Measurements from ENCODE around the gene HID1. TPM values are rescaled to one million over a fixed set of nuclear protein-coding genes. Genes with fewer than 3 reads are reported as not detected.
"Not testable (repeated sequence)": the region's sequence is repeated elsewhere in the genome, so short reads cannot be mapped to it uniquely, and the experiment has no call there.

Gene HID1
- total RNA-seq, 3 donors from 2014 or later = 29.9 to 56.9 (median 47.4) TPM

- no peaks in the 10 kb centered on the region for H3K9me3 ChIP-seq
- intact Hi-C loops (cut with DNase I, micrococcal nuclease) = no loop called here
- peak; percentile 75 to 83 (median 80) for DNase-seq
- no peak for TF ChIP-seq CTCF (IDR thresholded peaks at IDR 0.05)
- peak overlapping the region; percentile 28 for H3K4me3 ChIP-seq
- H3K4me1 ChIP-seq (ENCODE audit: low read depth) = peaks cover 14% of the 10 kb centered on the region
- peak; percentile 77 for ATAC-seq
- no peaks in the 10 kb centered on the region for H3K36me3 ChIP-seq (ENCODE audit: low read depth)
Observed at GRCh38 chr17:74987909-74988711, 15.6 kb upstream of the HID1 start.

GRCh38 chr17:74987418-74987908, 14.9 kb upstream of the HID1 start, which contains the start of gene CDR2L:
TSS of gene CDR2L (plus strand) at chr17:74987632. CDS start at chr17:74988044, 412 bp downstream.
- intact Hi-C loops (cut with DNase I, micrococcal nuclease) = no loop called here
- peak; percentile 98 for ATAC-seq
- peak; percentile 97 to 99 (median 98) for DNase-seq
- peak within 1 kb of the TSS; percentile 28 for H3K4me3 ChIP-seq
- H3K9me3 ChIP-seq = no peaks in the 10 kb centered on the region
- peaks cover 14% of the 10 kb centered on the region for H3K4me1 ChIP-seq (ENCODE audit: low read depth)
- no peaks in the 10 kb centered on the region for H3K36me3 ChIP-seq (ENCODE audit: low read depth)
- no peak for TF ChIP-seq CTCF (IDR thresholded peaks at IDR 0.05)

GRCh38 chr17:74986206-74986576, 13.6 kb upstream of the HID1 start:
- Histone ChIP-seq H3K4me3 (no peak overlapping the region), H3K36me3 (ENCODE audit: low read depth) (no peaks in the 10 kb centered on the region), H3K4me1 (ENCODE audit: low read depth) (peaks cover 21% of the 10 kb centered on the region), H3K9me3 (no peaks in the 10 kb centered on the region)
- no peak for ATAC-seq
- intact Hi-C loops (cut with DNase I, micrococcal nuclease) = no loop called here
- no peak for DNase-seq
- no peak for TF ChIP-seq CTCF (IDR thresholded peaks at IDR 0.05)

GRCh38 chr17:74982663-74983313, 10.2 kb upstream of the HID1 start:
- ATAC-seq; H3K4me3 ChIP-seq; DNase-seq; intact Hi-C loops (cut with DNase I, micrococcal nuclease); H3K36me3 ChIP-seq (ENCODE audit: low read depth); H3K9me3 ChIP-seq: not testable (repeated sequence)
- peaks cover 12% of the 10 kb centered on the region for H3K4me1 ChIP-seq (ENCODE audit: low read depth)

GRCh38 chr17:74981979-74982662, 9.6 kb upstream of the HID1 start:
- Histone ChIP-seq H3K36me3 (ENCODE audit: low read depth) (no peaks in the 10 kb centered on the region), H3K9me3 (no peaks in the 10 kb centered on the region), H3K4me3 (peak overlapping the region; percentile 19), H3K4me1 (ENCODE audit: low read depth) (peaks cover 11% of the 10 kb centered on the region)
- peak; percentile 56 to 84 (median 79) for DNase-seq
- TF ChIP-seq CTCF (IDR thresholded peaks at IDR 0.05) = no peak
- intact Hi-C loops (cut with DNase I, micrococcal nuclease) = no loop called here
- peak; percentile 94 for ATAC-seq

Measured in mucosa of descending colon (tissue), 3 donors.